Prostate gland (tissue), 2 donors: Measurements from ENCODE around the gene CDC16.

ENCODE experiments used
- POLR2A ChIP-seq: fragments of 450-650 bp; IDR thresholded peaks from one replicate; pipeline ENCODE4 v1.6.1; 2016; ENCODE audit warnings: antibody characterized with exemption, mild to moderate bottlenecking
- POLR2AphosphoS5 ChIP-seq: sonication (generic); formaldehyde crosslinking; IDR thresholded peaks from one replicate; pipeline ENCODE4 v1.6.1; 2017; ENCODE audit warnings: antibody characterized with exemption
- TF ChIP-seq, protein P1 (sequence below), 4 experiments: fragments of 200-600 bp in 2 of 4; fragments of 450-650 bp in 2 of 4; sonication (generic) in 2 of 4; IDR thresholded peaks; 1 replicate in 3 of 4; 2 replicates in 1 of 4; pipeline ENCODE4 v1.5.1; 2016 to 2019; ENCODE audit warnings: antibody characterized with exemption in 4 of 4, mild to moderate bottlenecking in 2 of 4, moderate library complexity in 2 of 4

DNA sequence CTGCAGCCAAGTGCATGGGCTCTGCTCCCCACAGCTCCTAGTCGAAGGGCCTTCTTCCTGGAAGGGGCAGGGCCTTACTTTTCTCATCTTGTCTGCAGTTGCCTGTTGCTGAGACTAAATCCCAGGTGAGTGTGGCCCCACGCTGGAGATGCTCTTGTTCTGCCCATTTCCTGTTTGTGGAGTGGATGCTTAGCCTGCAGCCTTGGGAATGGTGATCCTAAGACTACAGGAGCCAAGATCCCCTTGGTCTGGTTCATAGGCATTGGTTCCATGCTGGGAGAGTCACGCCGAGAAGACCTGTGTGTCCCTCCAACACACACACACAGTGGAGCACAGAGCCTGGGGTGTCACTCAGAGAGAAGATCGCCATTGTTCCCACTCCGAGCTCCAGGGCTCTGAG, 32.1 kb upstream of the CDC16 start:
- TF ChIP-seq, protein P1, sequence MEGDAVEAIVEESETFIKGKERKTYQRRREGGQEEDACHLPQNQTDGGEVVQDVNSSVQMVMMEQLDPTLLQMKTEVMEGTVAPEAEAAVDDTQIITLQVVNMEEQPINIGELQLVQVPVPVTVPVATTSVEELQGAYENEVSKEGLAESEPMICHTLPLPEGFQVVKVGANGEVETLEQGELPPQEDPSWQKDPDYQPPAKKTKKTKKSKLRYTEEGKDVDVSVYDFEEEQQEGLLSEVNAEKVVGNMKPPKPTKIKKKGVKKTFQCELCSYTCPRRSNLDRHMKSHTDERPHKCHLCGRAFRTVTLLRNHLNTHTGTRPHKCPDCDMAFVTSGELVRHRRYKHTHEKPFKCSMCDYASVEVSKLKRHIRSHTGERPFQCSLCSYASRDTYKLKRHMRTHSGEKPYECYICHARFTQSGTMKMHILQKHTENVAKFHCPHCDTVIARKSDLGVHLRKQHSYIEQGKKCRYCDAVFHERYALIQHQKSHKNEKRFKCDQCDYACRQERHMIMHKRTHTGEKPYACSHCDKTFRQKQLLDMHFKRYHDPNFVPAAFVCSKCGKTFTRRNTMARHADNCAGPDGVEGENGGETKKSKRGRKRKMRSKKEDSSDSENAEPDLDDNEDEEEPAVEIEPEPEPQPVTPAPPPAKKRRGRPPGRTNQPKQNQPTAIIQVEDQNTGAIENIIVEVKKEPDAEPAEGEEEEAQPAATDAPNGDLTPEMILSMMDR (IDR thresholded peaks at IDR 0.05) = no peak
- no peak for TF ChIP-seq POLR2AphosphoS5
- TF ChIP-seq POLR2A = no peak
